Measurements from ENCODE around the gene GPRC5D.

- TF ChIP-seq POLR2A (IDR thresholded peaks at IDR 0.05; ENCODE audit: low read depth, low read length) = no peak
- TF ChIP-seq POLR2AphosphoS5 (IDR thresholded peaks at IDR 0.05; ENCODE audit: low read depth, low read length) = no peak
Measured at GRCh38 chr12:12947902-12948301, 4.1 kb downstream of the GPRC5D start.

Measured in GM12891 (cell line).